Measurements from ENCODE around the gene PTPRO. TPM values are rescaled to one million over a fixed set of nuclear protein-coding genes. Genes with fewer than 3 reads are reported as not detected.

PTPRO gene
- total RNA-seq, 1 donor from 2014 or later, result 21.4 TPM

DNA sequence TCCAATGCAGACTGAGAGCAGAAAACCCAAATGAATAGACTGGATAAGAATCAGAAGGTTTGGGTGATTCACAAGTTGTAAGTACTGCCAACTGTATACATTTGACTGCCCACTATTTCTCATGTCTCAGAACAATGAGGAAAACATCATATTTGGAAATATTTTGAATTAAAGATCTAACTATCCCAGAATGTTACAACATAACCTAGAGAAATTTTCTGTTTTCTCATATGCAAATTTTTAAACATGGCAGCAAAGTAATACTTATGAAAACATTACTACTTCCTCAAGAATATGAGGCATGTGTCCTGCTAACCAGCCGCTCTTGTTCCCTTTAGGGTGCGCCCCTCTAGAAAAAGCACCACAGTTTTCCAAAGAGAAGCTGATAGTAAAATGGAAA is 179.9 kb downstream of the PTPRO start:
- Histone ChIP-seq H3K27ac (no peak overlapping the region), H3K27me3 (ENCODE audit: low read depth) (no peaks in the 10 kb centered on the region), H3K9me3 (no peaks in the 10 kb centered on the region), H3K36me3 (no peaks in the 10 kb centered on the region), H3K4me3 (no peak overlapping the region), H3K4me1 (no peaks in the 10 kb centered on the region)
- ATAC-seq (no peak), DNase-seq (no peak)
- no peak for TF ChIP-seq CTCF (IDR thresholded peaks at IDR 0.05)
- intact Hi-C loops (cut with DNase I), result no loop called here

DNA sequence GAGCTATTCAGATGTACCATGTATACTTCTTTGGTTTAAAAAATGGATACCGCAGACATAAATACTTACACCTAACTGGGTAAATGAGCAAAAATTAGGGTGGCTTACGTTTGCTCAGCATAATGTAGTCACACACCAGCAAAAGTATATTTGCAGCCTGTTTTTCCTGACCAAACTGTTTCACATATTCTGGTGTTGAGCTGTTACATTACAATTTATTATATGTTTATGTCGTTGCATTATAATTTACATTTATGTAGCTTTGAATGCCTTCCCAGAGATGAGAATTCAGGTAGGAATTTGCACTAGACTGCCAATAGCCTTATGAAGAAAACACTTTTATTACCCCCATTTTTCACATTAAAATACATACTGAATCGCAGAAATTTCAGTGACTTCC is 183.3 kb downstream of the PTPRO start:
- DNase-seq, result no peak
- no peaks in the 10 kb centered on the region for H3K9me3 ChIP-seq
- no peak for ATAC-seq
- intact Hi-C loops (cut with DNase I), result no loop called here
- H3K36me3 ChIP-seq, result no peaks in the 10 kb centered on the region
- H3K4me1 ChIP-seq, result no peaks in the 10 kb centered on the region
- no peak for TF ChIP-seq CTCF (IDR thresholded peaks at IDR 0.05)
- H3K27ac ChIP-seq, result no peak overlapping the region
- no peaks in the 10 kb centered on the region for H3K27me3 ChIP-seq (ENCODE audit: low read depth)
- H3K4me3 ChIP-seq, result no peak overlapping the region

GRCh38 chr12:15515010-15515409 is 192.7 kb downstream of the PTPRO start:
- H3K9me3 ChIP-seq, result no peaks in the 10 kb centered on the region
- ATAC-seq, result no peak
- no peaks in the 10 kb centered on the region for H3K27me3 ChIP-seq (ENCODE audit: low read depth)
- no peaks in the 10 kb centered on the region for H3K36me3 ChIP-seq
- no peak for DNase-seq
- no peak for TF ChIP-seq CTCF (IDR thresholded peaks at IDR 0.05)
- H3K4me1 ChIP-seq, result no peaks in the 10 kb centered on the region
- H3K27ac ChIP-seq, result no peak overlapping the region
- no peak overlapping the region for H3K4me3 ChIP-seq
- intact Hi-C loops (cut with DNase I), result no loop called here

DNA sequence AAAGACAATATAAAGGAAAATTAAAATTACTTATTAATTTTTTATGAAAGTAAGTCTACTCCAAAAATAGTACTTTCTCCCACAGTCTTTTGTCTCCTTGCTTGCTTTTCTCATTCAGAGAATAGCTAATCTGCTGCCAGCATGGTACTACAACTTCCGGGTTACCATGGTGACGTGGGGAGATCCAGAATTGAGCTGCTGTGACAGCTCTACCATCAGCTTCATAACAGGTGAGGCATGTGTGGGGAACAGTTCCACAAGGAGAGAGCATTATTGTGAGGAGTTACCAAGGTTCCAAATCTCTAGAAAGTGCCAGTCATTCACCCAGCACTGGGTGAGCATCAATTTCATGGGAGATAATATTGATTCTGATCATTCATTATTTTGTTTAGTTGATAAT is 197.8 kb downstream of the PTPRO start:
- Histone ChIP-seq H3K9me3 (no peaks in the 10 kb centered on the region), H3K4me1 (no peaks in the 10 kb centered on the region), H3K27me3 (ENCODE audit: low read depth) (no peaks in the 10 kb centered on the region), H3K27ac (no peak overlapping the region), H3K36me3 (no peaks in the 10 kb centered on the region), H3K4me3 (no peak overlapping the region)
- TF ChIP-seq CTCF (IDR thresholded peaks at IDR 0.05), result no peak
- DNase-seq, result no peak
- intact Hi-C loops (cut with DNase I), result loop anchor here (10.0 kb wide), 1 partner anchor 245 kb away; no protein-coding TSS in a partner anchor
- ATAC-seq, result no peak

DNA sequence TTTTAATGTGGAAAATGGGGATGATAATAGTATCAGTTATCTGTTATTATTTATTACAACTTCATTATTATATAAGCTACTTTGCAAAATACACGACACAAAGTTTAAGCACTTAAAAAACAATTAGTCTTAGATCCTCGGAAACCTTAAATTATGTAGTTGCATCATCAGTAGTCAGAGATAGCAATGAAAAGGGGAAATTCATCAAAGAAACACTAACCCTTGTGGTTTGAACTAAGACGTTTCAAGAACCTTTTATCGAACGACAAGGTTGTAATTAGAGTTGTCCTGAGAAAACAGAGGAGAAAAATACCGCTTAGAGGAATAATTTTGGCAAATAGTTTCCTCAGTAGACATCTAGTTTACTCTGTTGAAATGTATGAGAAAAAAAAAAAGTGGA is 198.5 kb downstream of the PTPRO start:
- no peak for TF ChIP-seq CTCF (IDR thresholded peaks at IDR 0.05)
- Histone ChIP-seq H3K4me3 (no peak overlapping the region), H3K27ac (no peak overlapping the region), H3K36me3 (no peaks in the 10 kb centered on the region), H3K27me3 (ENCODE audit: low read depth) (no peaks in the 10 kb centered on the region), H3K9me3 (no peaks in the 10 kb centered on the region), H3K4me1 (no peaks in the 10 kb centered on the region)
- DNase-seq, result no peak
- intact Hi-C loops (cut with DNase I), result loop anchor here (10.0 kb wide), 1 partner anchor 246 kb away; no protein-coding TSS in a partner anchor
- no peak for ATAC-seq

All from lower lobe of right lung (tissue), 2 donors.